ENCODE results near the gene CCDC144A.
A peak's percentile ranks its signal among the peaks of the same experiment; 100 is the strongest.
"Not testable (repeated sequence)": the region's sequence is repeated elsewhere in the genome, so short reads cannot be mapped to it uniquely, and the experiment has no call there.

CCDC144A gene

DNA sequence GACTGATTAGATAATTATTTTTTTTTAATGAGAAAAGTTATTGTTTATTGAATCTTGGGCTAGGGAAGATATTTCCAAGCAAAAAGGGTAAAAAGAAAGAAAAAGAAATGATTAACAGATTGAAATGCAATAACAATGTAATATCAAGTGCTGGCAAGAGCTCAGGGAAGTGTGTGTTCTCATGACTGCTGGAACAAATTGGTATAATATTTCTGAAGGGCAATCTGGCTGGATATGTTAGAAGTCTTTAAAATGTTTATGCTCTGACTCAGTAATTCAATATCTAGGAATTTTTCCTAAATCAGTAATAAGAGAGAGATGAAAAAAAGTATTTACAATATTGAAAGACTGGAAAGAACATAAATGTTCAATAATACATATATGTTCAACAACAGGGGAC lies 28.8 kb upstream of the CCDC144A start:
- H3K4me3 ChIP-seq (replicated peaks in 1 of 2; ENCODE audit: low read depth in 2 of 2, low read length in 2 of 2), result no peak overlapping the region
- TF ChIP-seq, protein P1, sequence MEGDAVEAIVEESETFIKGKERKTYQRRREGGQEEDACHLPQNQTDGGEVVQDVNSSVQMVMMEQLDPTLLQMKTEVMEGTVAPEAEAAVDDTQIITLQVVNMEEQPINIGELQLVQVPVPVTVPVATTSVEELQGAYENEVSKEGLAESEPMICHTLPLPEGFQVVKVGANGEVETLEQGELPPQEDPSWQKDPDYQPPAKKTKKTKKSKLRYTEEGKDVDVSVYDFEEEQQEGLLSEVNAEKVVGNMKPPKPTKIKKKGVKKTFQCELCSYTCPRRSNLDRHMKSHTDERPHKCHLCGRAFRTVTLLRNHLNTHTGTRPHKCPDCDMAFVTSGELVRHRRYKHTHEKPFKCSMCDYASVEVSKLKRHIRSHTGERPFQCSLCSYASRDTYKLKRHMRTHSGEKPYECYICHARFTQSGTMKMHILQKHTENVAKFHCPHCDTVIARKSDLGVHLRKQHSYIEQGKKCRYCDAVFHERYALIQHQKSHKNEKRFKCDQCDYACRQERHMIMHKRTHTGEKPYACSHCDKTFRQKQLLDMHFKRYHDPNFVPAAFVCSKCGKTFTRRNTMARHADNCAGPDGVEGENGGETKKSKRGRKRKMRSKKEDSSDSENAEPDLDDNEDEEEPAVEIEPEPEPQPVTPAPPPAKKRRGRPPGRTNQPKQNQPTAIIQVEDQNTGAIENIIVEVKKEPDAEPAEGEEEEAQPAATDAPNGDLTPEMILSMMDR (IDR thresholded peaks at IDR 0.05; ENCODE audit: low read depth, low read length), result no peak
- DNase-seq (ENCODE audit: low read depth in 2 of 2), result no peak

DNA sequence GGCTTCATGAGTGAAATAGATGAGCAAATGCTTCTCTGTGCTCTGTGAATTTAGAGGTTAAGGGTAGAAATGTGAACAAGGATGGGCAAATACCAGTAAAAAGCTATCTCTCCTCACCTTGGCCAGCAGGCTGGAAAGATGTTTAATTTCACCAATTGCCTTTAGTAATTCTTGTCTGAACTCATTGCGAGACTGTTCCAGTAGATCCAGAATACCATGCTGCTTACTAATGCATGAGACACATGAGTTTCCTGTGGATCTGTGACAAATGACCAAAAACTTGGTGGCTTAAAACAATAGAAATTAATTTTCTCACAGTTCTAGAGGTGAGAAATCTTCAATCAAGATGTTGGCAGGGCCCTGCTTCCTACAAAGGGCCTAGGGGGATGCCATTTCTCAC lies 27.1 kb upstream of the CCDC144A start:
- TF ChIP-seq, protein P1 (IDR thresholded peaks at IDR 0.05; ENCODE audit: low read depth, low read length), result no peak
- H3K4me3 ChIP-seq (replicated peaks in 1 of 2; ENCODE audit: low read depth in 2 of 2, low read length in 2 of 2), result no peak overlapping the region
- DNase-seq (ENCODE audit: low read depth in 2 of 2), result peak in 1 of 2 donors; percentile 23

DNA sequence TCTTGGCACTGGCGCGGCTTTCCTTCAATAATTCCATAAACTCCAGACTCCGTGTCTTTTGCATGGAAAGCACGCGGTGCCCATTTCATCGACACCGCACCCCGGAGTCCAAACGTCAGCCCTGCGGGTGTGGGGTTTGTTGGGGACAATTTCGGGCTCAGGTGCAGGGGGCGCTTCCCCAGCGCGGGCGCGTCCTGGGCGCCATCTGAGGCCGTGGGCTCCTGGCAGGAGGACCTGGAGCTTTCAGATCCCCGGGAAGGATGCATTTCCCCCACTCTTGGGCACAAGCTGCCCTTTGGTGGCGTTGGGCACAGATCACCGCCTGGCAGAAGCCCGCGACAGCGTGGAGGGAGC lies 23.5 kb upstream of the CCDC144A start:
- DNase-seq (ENCODE audit: low read depth in 2 of 2), result not testable (repeated sequence)
- H3K4me3 ChIP-seq (replicated peaks in 1 of 2; ENCODE audit: low read depth in 2 of 2, low read length in 2 of 2), result peak overlapping the region in 1 of 2 donors; percentile 10

- not testable (repeated sequence) for DNase-seq (ENCODE audit: low read depth in 2 of 2)
- peak overlapping the region; percentile 18 to 35 for H3K4me3 ChIP-seq (replicated peaks in 1 of 2; ENCODE audit: low read depth in 2 of 2, low read length in 2 of 2)
Observed at GRCh38 chr17:16666907-16667636, 23.0 kb upstream of the CCDC144A start.

GRCh38 chr17:16676676-16677268 lies 13.3 kb upstream of the CCDC144A start:
- TF ChIP-seq, protein P1 (IDR thresholded peaks at IDR 0.05; ENCODE audit: low read depth, low read length), result no peak
- H3K4me3 ChIP-seq (replicated peaks in 1 of 2; ENCODE audit: low read depth in 2 of 2, low read length in 2 of 2), result no peak overlapping the region
- no peak for DNase-seq (ENCODE audit: low read depth in 2 of 2)

GRCh38 chr17:16683290-16684138 lies 6.5 kb upstream of the CCDC144A start:
- not testable (repeated sequence) for H3K4me3 ChIP-seq (replicated peaks in 1 of 2; ENCODE audit: low read depth in 2 of 2, low read length in 2 of 2); DNase-seq (ENCODE audit: low read depth in 2 of 2)

DNA sequence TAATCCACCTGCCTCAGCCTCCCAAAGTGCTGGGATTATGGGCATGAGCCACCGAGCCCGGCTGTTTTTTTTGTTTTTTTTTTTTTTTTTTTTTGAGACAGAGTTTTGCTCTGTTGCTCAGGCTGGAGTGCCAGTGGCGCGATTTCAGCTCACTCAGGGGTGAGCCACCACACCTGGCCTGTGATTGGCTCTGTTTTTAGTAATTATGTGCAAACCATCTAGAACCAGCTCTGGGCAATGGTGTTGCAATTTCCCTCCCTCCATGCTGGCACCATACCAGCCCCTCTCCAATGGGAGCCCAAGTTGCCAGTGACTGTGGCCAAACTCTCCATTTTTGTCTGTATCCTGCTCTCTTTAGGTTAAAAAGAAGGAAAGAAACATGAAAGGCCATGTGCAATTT lies 4.0 kb upstream of the CCDC144A start:
- not testable (repeated sequence) for H3K4me3 ChIP-seq (replicated peaks in 1 of 2; ENCODE audit: low read depth in 2 of 2, low read length in 2 of 2)
- DNase-seq (ENCODE audit: low read depth in 2 of 2), result peak in 1 of 2 donors; percentile 10

- not testable (repeated sequence) for DNase-seq (ENCODE audit: low read depth in 2 of 2); H3K4me3 ChIP-seq (replicated peaks in 1 of 2; ENCODE audit: low read depth in 2 of 2, low read length in 2 of 2)
Observed at GRCh38 chr17:16687151-16687550, 2.9 kb upstream of the CCDC144A start.

DNA sequence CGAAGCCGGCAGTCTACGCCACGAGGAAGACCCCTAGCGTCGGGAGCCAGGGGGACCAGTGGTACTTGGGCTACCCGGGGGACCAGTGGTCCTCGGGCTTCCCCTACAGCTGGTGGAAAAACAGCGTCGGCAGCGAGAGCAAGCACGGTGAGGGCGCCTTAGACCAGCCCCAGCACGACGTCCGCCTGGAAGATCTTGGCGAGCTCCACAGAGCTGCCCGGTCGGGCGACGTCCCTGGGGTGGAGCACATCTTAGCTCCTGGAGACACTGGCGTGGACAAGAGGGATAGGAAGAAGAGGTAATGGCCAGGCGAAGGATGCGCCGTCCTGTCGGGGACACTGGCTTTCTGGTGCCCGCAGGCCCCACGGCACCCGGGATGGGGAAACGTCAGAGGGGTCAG lies 406 bp downstream of the CCDC144A start:
- not testable (repeated sequence) for DNase-seq (ENCODE audit: low read depth in 2 of 2); H3K4me3 ChIP-seq (replicated peaks in 1 of 2; ENCODE audit: low read depth in 2 of 2, low read length in 2 of 2)

DNA sequence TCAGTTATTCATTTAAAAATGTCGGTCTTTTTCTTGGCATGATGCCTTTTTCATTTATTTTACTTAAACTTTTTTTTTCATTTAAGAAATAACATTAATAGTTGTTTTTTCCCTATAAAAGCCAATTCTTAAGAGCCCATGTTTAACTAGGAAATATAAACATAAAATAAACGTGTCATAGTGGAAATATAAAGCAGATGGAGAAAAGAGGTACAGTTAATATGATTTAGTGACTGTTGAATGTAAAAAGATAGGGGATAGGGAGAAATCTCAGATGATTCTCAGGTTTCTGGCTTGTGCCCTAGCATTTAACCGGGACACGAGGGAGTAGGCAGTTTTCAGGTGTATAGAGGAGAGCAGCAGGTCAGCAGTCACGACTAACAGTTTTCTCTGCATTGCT lies 7.6 kb downstream of the CCDC144A start:
- H3K4me3 ChIP-seq (replicated peaks in 1 of 2; ENCODE audit: low read depth in 2 of 2, low read length in 2 of 2); DNase-seq (ENCODE audit: low read depth in 2 of 2): not testable (repeated sequence)

DNA sequence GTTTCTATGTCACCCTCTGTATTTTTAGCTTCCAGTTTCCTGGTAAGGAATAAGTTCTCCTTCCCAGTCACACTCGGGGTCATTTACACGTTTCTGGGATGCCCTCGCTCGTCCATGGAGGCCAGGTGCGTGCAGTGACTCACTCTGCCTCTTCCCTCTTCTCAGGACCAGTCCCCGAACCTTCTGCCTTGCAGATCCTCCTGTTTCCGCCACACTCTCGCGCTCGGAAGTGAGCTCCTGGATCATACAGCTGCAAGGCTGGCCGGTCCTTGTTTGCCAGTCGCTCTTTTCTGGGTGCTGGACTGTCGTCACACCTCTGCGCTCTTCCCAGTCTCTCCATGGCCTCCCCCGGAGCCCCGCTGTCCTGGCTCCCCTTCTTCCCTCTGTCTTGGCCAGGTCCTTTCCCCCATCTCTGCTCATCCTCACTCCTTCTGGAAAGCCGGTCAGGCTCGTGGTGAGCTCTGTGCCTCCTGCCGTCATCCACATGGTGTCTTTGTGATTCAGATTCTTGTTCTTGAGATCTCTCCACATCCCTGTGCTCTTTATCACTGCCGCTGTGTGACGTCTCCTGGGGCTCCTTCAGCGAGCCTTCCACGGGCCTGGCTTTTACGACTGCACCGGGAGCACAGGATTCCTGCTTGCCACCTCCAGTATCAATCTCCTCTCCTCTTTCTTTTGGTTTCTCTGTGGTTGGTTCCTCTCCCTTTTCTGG lies 55.6 kb downstream of the CCDC144A start:
- not testable (repeated sequence) for DNase-seq (ENCODE audit: low read depth in 2 of 2); H3K4me3 ChIP-seq (replicated peaks in 1 of 2; ENCODE audit: low read depth in 2 of 2, low read length in 2 of 2)

DNA sequence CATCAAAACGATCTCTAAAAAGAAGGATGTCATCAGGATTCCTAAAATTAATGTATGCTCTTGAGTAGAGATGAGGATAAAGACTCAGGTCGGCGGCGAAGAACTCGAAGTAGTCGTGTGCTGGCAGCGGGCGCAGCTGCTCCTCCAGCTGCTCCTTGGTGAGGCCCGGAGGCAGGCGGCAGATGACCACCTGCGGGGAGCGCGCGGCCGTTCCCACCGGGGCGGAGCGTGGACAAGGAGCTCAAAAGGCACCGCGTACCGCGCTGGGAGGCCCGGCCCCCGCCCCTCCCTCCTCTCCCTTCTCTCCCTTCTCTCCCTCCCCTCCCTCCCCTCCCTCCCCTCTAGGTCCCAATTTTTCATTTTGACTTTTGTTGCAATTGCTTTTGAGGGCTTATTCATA lies 56.5 kb downstream of the CCDC144A start:
- DNase-seq (ENCODE audit: low read depth in 2 of 2); H3K4me3 ChIP-seq (replicated peaks in 1 of 2; ENCODE audit: low read depth in 2 of 2, low read length in 2 of 2): not testable (repeated sequence)

DNA sequence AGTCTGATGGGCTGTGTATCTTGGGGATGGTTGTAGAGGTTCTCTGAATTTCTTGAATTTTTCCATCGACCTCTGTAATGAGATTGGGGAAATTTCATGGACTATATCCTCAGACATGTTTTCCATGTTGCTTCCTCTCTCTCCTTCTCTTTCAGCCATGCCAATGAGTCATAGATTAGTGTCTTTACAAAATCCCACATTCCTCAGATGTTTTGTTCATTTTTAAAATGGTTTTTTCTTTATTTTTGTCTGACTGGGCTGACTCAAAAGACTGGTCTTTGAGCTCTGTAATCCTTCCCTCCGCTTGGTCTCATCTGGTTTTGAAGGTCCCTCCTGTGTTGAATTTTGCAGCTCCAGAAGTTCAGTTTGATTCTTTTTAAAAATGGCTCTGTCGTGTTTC lies 60.5 kb downstream of the CCDC144A start:
- H3K4me3 ChIP-seq (replicated peaks in 1 of 2; ENCODE audit: low read depth in 2 of 2, low read length in 2 of 2); DNase-seq (ENCODE audit: low read depth in 2 of 2): not testable (repeated sequence)

All from cardiac fibroblast (primary cell).